Activated naive CD4-positive, alpha-beta T cell treated with anti-CD3 and anti-CD28 coated beads, Interleukin-2, amount 50 U/mL, for 24 hours (primary cell): ENCODE measurements around the gene EHMT2.

Source experiments
- H3K27ac Mint-ChIP-seq: one replicate; pipeline ENCODE4 v1.8.0; 2021; ENCODE audit warnings: mild to moderate bottlenecking, mixed read lengths
- H3K27me3 Mint-ChIP-seq: one replicate; pipeline ENCODE4 v1.8.0; 2021; ENCODE audit warnings: mixed read lengths
- H3K36me3 Mint-ChIP-seq: one replicate; pipeline ENCODE4 v1.8.0; 2021; ENCODE audit warnings: mixed read lengths
- H3K4me1 Mint-ChIP-seq: one replicate; pipeline ENCODE4 v1.8.0; 2021; ENCODE audit warnings: mixed read lengths
- H3K4me3 Mint-ChIP-seq: one replicate; pipeline ENCODE4 v1.8.0; 2021; ENCODE audit warnings: mild to moderate bottlenecking, mixed read lengths
- H3K9me3 Mint-ChIP-seq: one replicate; pipeline ENCODE4 v1.8.0; 2021; ENCODE audit warnings: mixed read lengths

EHMT2 gene

GRCh38 chr6:31901953-31902643 is 4.6 kb upstream of the EHMT2 start, which contains the start of gene ZBTB12:
TSS of gene ZBTB12 (minus strand) at chr6:31902086. CDS start at chr6:31901305, 781 bp downstream.
- Mint-ChIP-seq H3K4me1 (peaks cover 27% of the 10 kb centered on the region), H3K36me3 (no peaks in the 10 kb centered on the region), H3K9me3 (no peaks in the 10 kb centered on the region), H3K27ac (peak within 1 kb of the TSS; percentile 92), H3K27me3 (no peaks in the 10 kb centered on the region), H3K4me3 (peak within 1 kb of the TSS; percentile 84)

GRCh38 chr6:31901415-31901952 is 4.0 kb upstream of the EHMT2 start:
- peak overlapping the region; percentile 47 for H3K4me3 Mint-ChIP-seq
- no peaks in the 10 kb centered on the region for H3K9me3 Mint-ChIP-seq
- peaks cover 30% of the 10 kb centered on the region for H3K4me1 Mint-ChIP-seq
- no peaks in the 10 kb centered on the region for H3K27me3 Mint-ChIP-seq
- no peaks in the 10 kb centered on the region for H3K36me3 Mint-ChIP-seq
- H3K27ac Mint-ChIP-seq, result no peak overlapping the region

GRCh38 chr6:31900917-31901414 is 3.5 kb upstream of the EHMT2 start:
- Mint-ChIP-seq H3K27me3 (no peaks in the 10 kb centered on the region), H3K4me1 (peaks cover 35% of the 10 kb centered on the region), H3K36me3 (no peaks in the 10 kb centered on the region), H3K27ac (no peak overlapping the region), H3K9me3 (no peaks in the 10 kb centered on the region), H3K4me3 (peak overlapping the region; percentile 47)

GRCh38 chr6:31899882-31900722 is 2.6 kb upstream of the EHMT2 start:
- Mint-ChIP-seq H3K36me3 (no peaks in the 10 kb centered on the region), H3K27ac (no peak overlapping the region), H3K27me3 (no peaks in the 10 kb centered on the region), H3K9me3 (no peaks in the 10 kb centered on the region), H3K4me1 (peaks cover 39% of the 10 kb centered on the region), H3K4me3 (peak overlapping the region; percentile 80)

GRCh38 chr6:31899215-31899614 is 1.7 kb upstream of the EHMT2 start:
- peaks cover 39% of the 10 kb centered on the region for H3K4me1 Mint-ChIP-seq

GRCh38 chr6:31898383-31899011 is 999 bp upstream of the EHMT2 start:
- Mint-ChIP-seq H3K4me1 (peaks cover 39% of the 10 kb centered on the region), H3K36me3 (no peaks in the 10 kb centered on the region), H3K4me3 (peak overlapping the region; percentile 93), H3K27me3 (no peaks in the 10 kb centered on the region), H3K9me3 (no peaks in the 10 kb centered on the region), H3K27ac (peak overlapping the region; percentile 90)

More at GRCh38 chr6:31899215-31899614, 1.7 kb upstream of the EHMT2 start:
- Mint-ChIP-seq H3K27me3 (no peaks in the 10 kb centered on the region), H3K9me3 (no peaks in the 10 kb centered on the region), H3K36me3 (no peaks in the 10 kb centered on the region), H3K27ac (peak overlapping the region; percentile 85), H3K4me3 (peak overlapping the region; percentile 80)

- no peaks in the 10 kb centered on the region for H3K9me3 Mint-ChIP-seq
- no peaks in the 10 kb centered on the region for H3K27me3 Mint-ChIP-seq
- H3K27ac Mint-ChIP-seq, result peak overlapping the region; percentile 94
- peak overlapping the region; percentile 85 for H3K4me3 Mint-ChIP-seq
- H3K4me1 Mint-ChIP-seq, result peaks cover 30% of the 10 kb centered on the region
- H3K36me3 Mint-ChIP-seq, result peaks cover 1% of the 10 kb centered on the region
Observed at GRCh38 chr6:31896856-31897611, 464 bp downstream of the EHMT2 start.

- peak overlapping the region; percentile 94 for H3K27ac Mint-ChIP-seq
- H3K27me3 Mint-ChIP-seq, result no peaks in the 10 kb centered on the region
- H3K9me3 Mint-ChIP-seq, result no peaks in the 10 kb centered on the region
- peaks cover 2% of the 10 kb centered on the region for H3K36me3 Mint-ChIP-seq
- peak overlapping the region; percentile 85 for H3K4me3 Mint-ChIP-seq
- H3K4me1 Mint-ChIP-seq, result peaks cover 30% of the 10 kb centered on the region
Observed at GRCh38 chr6:31896493-31896855, 1.0 kb downstream of the EHMT2 start.

GRCh38 chr6:31892821-31893220 is 4.7 kb downstream of the EHMT2 start:
- Mint-ChIP-seq H3K27ac (no peak overlapping the region), H3K4me1 (peaks cover 12% of the 10 kb centered on the region)

GRCh38 chr6:31889331-31889972 is 8.0 kb downstream of the EHMT2 start:
- Mint-ChIP-seq H3K27me3 (no peaks in the 10 kb centered on the region), H3K4me1 (no peaks in the 10 kb centered on the region), H3K4me3 (no peak overlapping the region), H3K36me3 (peaks cover 13% of the 10 kb centered on the region), H3K9me3 (no peaks in the 10 kb centered on the region), H3K27ac (no peak overlapping the region)

More at GRCh38 chr6:31892821-31893220, 4.7 kb downstream of the EHMT2 start:
- Mint-ChIP-seq H3K9me3 (no peaks in the 10 kb centered on the region), H3K27me3 (no peaks in the 10 kb centered on the region), H3K36me3 (peaks cover 8% of the 10 kb centered on the region), H3K4me3 (no peak overlapping the region)

GRCh38 chr6:31888276-31889258 is 8.9 kb downstream of the EHMT2 start:
- Mint-ChIP-seq H3K27me3 (no peaks in the 10 kb centered on the region), H3K36me3 (peaks cover 13% of the 10 kb centered on the region), H3K4me3 (no peak overlapping the region), H3K4me1 (no peaks in the 10 kb centered on the region), H3K9me3 (no peaks in the 10 kb centered on the region), H3K27ac (no peak overlapping the region)

GRCh38 chr6:31887173-31888007 is 10.1 kb downstream of the EHMT2 start:
- Mint-ChIP-seq H3K9me3 (no peaks in the 10 kb centered on the region), H3K27ac (no peak overlapping the region), H3K27me3 (no peaks in the 10 kb centered on the region), H3K36me3 (peaks cover 13% of the 10 kb centered on the region), H3K4me3 (no peak overlapping the region), H3K4me1 (no peaks in the 10 kb centered on the region)

GRCh38 chr6:31886541-31886991 is 10.9 kb downstream of the EHMT2 start:
- Mint-ChIP-seq H3K4me1 (no peaks in the 10 kb centered on the region), H3K36me3 (peaks cover 13% of the 10 kb centered on the region)

More at GRCh38 chr6:31886541-31886991, 10.9 kb downstream of the EHMT2 start:
- Mint-ChIP-seq H3K4me3 (no peak overlapping the region), H3K9me3 (no peaks in the 10 kb centered on the region), H3K27me3 (no peaks in the 10 kb centered on the region), H3K27ac (no peak overlapping the region)
